ENCODE results near the gene BICRAL.
A peak's percentile ranks its signal among the peaks of the same experiment; 100 is the strongest.
"Not testable (repeated sequence)": the region's sequence is repeated elsewhere in the genome, so short reads cannot be mapped to it uniquely, and the experiment has no call there.

BICRAL gene

GRCh38 chr6:42834056-42834455 lies 52.2 kb downstream of the BICRAL start:
- no peak for DNase-seq (ENCODE audit: low read depth, low spot score)

- DNase-seq (ENCODE audit: low read depth, low spot score) = no peak
Measured at GRCh38 chr6:42841844-42842584, 60.2 kb downstream of the BICRAL start.

GRCh38 chr6:42845327-42845694 lies 63.5 kb downstream of the BICRAL start:
- no peak for DNase-seq (ENCODE audit: low read depth, low spot score)

- DNase-seq (ENCODE audit: low read depth, low spot score) = no peak
Measured at GRCh38 chr6:42846505-42846904, 64.7 kb downstream of the BICRAL start.

GRCh38 chr6:42848700-42849099 lies 66.8 kb downstream of the BICRAL start:
- no peak for DNase-seq (ENCODE audit: low read depth, low spot score)

- no peak for DNase-seq (ENCODE audit: low read depth, low spot score)
Measured at GRCh38 chr6:42851599-42851998, 69.7 kb downstream of the BICRAL start.

- no peak for DNase-seq (ENCODE audit: low read depth, low spot score)
Measured at GRCh38 chr6:42860036-42860435, 78.2 kb downstream of the BICRAL start.

GRCh38 chr6:42860481-42860880 lies 78.6 kb downstream of the BICRAL start:
- no peak for DNase-seq (ENCODE audit: low read depth, low spot score)

GRCh38 chr6:42864602-42865001 lies 82.8 kb downstream of the BICRAL start:
- peak; percentile 54 for DNase-seq (ENCODE audit: low read depth, low spot score)

GRCh38 chr6:42870145-42870936 lies 88.5 kb downstream of the BICRAL start:
- no peak for DNase-seq (ENCODE audit: low read depth, low spot score)

- no peak for DNase-seq (ENCODE audit: low read depth, low spot score)
Measured at GRCh38 chr6:42871711-42872110, 89.9 kb downstream of the BICRAL start.

GRCh38 chr6:42873313-42873712 lies 91.5 kb downstream of the BICRAL start:
- DNase-seq (ENCODE audit: low read depth, low spot score) = peak; percentile 17

- no peak for DNase-seq (ENCODE audit: low read depth, low spot score)
Measured at GRCh38 chr6:42877695-42878094, 95.8 kb downstream of the BICRAL start.

- DNase-seq (ENCODE audit: low read depth, low spot score) = peak; percentile 92
Measured at GRCh38 chr6:42879372-42880239, 97.8 kb downstream of the BICRAL start, which contains the start of gene RPL7L1. RPL7L1 (plus strand) TSS chr6:42879616; CDS start chr6:42879911, 295 bp downstream.

- DNase-seq (ENCODE audit: low read depth, low spot score) = not testable (repeated sequence)
Measured at GRCh38 chr6:42880240-42880817, 98.5 kb downstream of the BICRAL start.

- not testable (repeated sequence) for DNase-seq (ENCODE audit: low read depth, low spot score)
Measured at GRCh38 chr6:42880871-42881270, 99.0 kb downstream of the BICRAL start.

GRCh38 chr6:42885702-42886101 lies 103.8 kb downstream of the BICRAL start:
- no peak for DNase-seq (ENCODE audit: low read depth, low spot score)

GRCh38 chr6:42888201-42888600 lies 106.3 kb downstream of the BICRAL start:
- DNase-seq (ENCODE audit: low read depth, low spot score) = not testable (repeated sequence)

GRCh38 chr6:42889815-42890214 lies 108.0 kb downstream of the BICRAL start:
- peak; percentile 38 for DNase-seq (ENCODE audit: low read depth, low spot score)

GRCh38 chr6:42890311-42891198 lies 108.7 kb downstream of the BICRAL start:
- DNase-seq (ENCODE audit: low read depth, low spot score) = peak; percentile 97
